K562 (cell line): ENCODE results near the gene MADD.

ENCODE experiments used
- CTBP1 ChIP-seq: fragments of 450-650 bp; IDR thresholded peaks from 2 replicates; pipeline ENCODE4 v1.6.1; 2016; ENCODE audit warnings: borderline replicate concordance
- EGR1 ChIP-seq: fragments of 450-650 bp; conservative IDR thresholded peaks from 2 replicates; pipeline ENCODE4 v1.6.1; 2017; ENCODE audit warnings: mild to moderate bottlenecking
- ETV6 ChIP-seq, 3 experiments: fragments of 150-350 bp in 1 of 3; sonication (generic) in 1 of 3; formaldehyde crosslinking in 1 of 3; IDR thresholded peaks; 2 replicates each; pipeline versions ENCODE4 v1.6.1 to v1.8.0; 2014 to 2022; ENCODE audit warnings: borderline replicate concordance in 2 of 3, low read depth in 2 of 3, antibody characterized with exemption in 1 of 3, low read length in 1 of 3, mild to moderate bottlenecking in 1 of 3, missing genetic modification reagents in 1 of 3
- HCFC1 ChIP-seq: IDR thresholded peaks from 2 replicates; pipeline ENCODE4 v1.6.1; 2012; ENCODE audit warnings: low read depth, low read length, improper control_type of control experiment
- HIVEP1 ChIP-seq: fragments of 250-450 bp; sonication (Bioruptor Pico); IDR thresholded peaks from 2 replicates; pipeline ENCODE4 v1.4.0; 2020; ENCODE audit warnings: mild to moderate bottlenecking
- MAFF ChIP-seq: IDR thresholded peaks from 2 replicates; pipeline ENCODE4 v1.6.1; 2012; ENCODE audit warnings: low read length, improper control_type of control experiment
- RAD21 ChIP-seq, 2 experiments: fragments of 250-450 bp in 1 of 2; fragments of 450-650 bp in 1 of 2; sonication (Bioruptor Pico) in 1 of 2; formaldehyde crosslinking in 1 of 2; IDR thresholded peaks in 1 of 2; conservative IDR thresholded peaks in 1 of 2; 2 replicates each; pipeline versions ENCODE4 v1.4.0 to v1.8.0; 2020 to 2022; ENCODE audit warnings: mild to moderate bottlenecking in 2 of 2, moderate library complexity in 1 of 2
- SPI1 ChIP-seq: IDR thresholded peaks from 2 replicates; pipeline ENCODE4 v1.6.1; 2011; ENCODE audit warnings: low read depth, low read length, control low read depth, borderline replicate concordance
- ZNF140 ChIP-seq: fragments of 250-450 bp; sonication (Bioruptor Pico); IDR thresholded peaks from 2 replicates; pipeline ENCODE4 v1.8.0; 2021; ENCODE audit warnings: moderate library complexity, mild to moderate bottlenecking, inconsistent platforms
- ZNF764 ChIP-seq: fragments of 250-450 bp; sonication (Bioruptor Pico); IDR thresholded peaks from 2 replicates; pipeline ENCODE4 v1.4.0; 2020; ENCODE audit warnings: low read depth, mild to moderate bottlenecking, moderate library complexity
- TF ChIP-seq, protein P1 (sequence below): fragments of 450-650 bp; IDR thresholded peaks from 2 replicates; pipeline ENCODE4 v1.7.0; 2016; ENCODE audit warnings: borderline replicate concordance
- TF ChIP-seq, protein P2 (sequence below), 3 experiments: IDR thresholded peaks in 2 of 3; conservative IDR thresholded peaks in 1 of 3; 2 replicates each; pipeline ENCODE4 v1.5.1; 2011 to 2012; ENCODE audit warnings: low read length in 3 of 3, mild to moderate bottlenecking in 3 of 3, control low read depth in 2 of 3, improper control_type of control experiment in 1 of 3, inconsistent platforms in 1 of 3, low read depth in 1 of 3, mixed read lengths in 1 of 3, moderate library complexity in 1 of 3; ENCODE audit not compliant: insufficient read depth in 2 of 3
- TF ChIP-seq, protein P3 (sequence below), 2 experiments: fragments of 450-650 bp; formaldehyde crosslinking in 1 of 2; IDR thresholded peaks; 2 replicates each; pipeline versions ENCODE4 v1.4.0 to v1.6.1; 2014 to 2020; ENCODE audit warnings: mild to moderate bottlenecking in 2 of 2, borderline replicate concordance in 1 of 2, low read depth in 1 of 2

DNA sequence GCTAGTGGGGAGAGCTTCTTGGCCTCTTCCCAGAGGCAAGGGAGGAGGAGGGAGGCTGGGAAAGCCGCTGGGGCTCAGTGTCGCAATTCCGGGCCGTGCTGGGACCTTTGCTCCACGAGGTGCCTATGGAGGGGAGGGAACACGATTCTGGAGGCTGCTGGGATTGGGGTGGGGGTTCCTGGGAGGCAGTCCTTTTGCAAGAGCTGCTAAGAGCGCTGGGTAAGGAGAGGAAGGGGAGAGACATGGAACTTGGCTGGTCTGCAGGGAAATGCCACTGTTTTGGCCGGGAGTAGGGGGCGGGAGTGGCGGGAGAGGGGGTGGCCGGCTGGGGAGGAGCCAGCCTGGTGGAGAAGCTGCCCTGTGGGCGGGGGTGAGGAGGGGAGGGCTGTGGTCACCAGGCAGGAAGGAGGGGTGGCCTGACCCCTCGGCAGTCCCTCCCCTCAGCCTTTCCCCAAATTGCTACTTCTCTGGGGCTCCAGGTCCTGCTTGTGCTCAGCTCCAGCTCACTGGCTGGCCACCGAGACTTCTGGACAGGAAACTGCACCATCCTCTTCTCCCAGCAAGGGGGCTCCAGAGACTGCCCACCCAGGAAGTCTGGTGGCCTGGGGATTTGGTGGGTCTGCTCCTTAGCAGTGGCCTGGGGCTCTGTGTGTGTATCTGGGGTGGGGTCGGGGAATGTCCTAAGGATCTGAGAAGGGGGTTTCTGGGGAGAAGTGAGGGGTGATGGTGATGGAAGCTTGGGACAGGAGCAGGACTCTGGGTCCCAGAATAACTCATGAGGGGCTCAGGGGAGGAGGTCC, 12.2 kb upstream of the MADD start, which contains the start of gene NR1H3:
- TF ChIP-seq SPI1 (no peak), HIVEP1 (0 out of 2 replicates have a peak, but pooled peaks have one; percentile 14), MAFF (no peak), HCFC1 (no peak), CTBP1 (no peak), ZNF764 (no peak), RAD21 (CRISPR knock-in tag; conservative IDR thresholded peaks at IDR 0.05 in 1 of 2, IDR thresholded peaks at IDR 0.05 in 1 of 2) (peak; percentile 83 to 84), ZNF140 (CRISPR knock-in tag) (no peak), ETV6 (IDR thresholded peaks at IDR 0.05; ENCODE audit: borderline replicate concordance in 1 of 2, low read depth in 2 of 2, low read length in 1 of 2) (no peak), ETV6 (CRISPR knock-in tag; IDR thresholded peaks at IDR 0.05; ENCODE audit: borderline replicate concordance) (no peak), EGR1 (peak; percentile 76)
- TF ChIP-seq, protein P1, sequence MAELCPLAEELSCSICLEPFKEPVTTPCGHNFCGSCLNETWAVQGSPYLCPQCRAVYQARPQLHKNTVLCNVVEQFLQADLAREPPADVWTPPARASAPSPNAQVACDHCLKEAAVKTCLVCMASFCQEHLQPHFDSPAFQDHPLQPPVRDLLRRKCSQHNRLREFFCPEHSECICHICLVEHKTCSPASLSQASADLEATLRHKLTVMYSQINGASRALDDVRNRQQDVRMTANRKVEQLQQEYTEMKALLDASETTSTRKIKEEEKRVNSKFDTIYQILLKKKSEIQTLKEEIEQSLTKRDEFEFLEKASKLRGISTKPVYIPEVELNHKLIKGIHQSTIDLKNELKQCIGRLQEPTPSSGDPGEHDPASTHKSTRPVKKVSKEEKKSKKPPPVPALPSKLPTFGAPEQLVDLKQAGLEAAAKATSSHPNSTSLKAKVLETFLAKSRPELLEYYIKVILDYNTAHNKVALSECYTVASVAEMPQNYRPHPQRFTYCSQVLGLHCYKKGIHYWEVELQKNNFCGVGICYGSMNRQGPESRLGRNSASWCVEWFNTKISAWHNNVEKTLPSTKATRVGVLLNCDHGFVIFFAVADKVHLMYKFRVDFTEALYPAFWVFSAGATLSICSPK = no peak
- TF ChIP-seq, protein P2, sequence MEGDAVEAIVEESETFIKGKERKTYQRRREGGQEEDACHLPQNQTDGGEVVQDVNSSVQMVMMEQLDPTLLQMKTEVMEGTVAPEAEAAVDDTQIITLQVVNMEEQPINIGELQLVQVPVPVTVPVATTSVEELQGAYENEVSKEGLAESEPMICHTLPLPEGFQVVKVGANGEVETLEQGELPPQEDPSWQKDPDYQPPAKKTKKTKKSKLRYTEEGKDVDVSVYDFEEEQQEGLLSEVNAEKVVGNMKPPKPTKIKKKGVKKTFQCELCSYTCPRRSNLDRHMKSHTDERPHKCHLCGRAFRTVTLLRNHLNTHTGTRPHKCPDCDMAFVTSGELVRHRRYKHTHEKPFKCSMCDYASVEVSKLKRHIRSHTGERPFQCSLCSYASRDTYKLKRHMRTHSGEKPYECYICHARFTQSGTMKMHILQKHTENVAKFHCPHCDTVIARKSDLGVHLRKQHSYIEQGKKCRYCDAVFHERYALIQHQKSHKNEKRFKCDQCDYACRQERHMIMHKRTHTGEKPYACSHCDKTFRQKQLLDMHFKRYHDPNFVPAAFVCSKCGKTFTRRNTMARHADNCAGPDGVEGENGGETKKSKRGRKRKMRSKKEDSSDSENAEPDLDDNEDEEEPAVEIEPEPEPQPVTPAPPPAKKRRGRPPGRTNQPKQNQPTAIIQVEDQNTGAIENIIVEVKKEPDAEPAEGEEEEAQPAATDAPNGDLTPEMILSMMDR (IDR thresholded peaks at IDR 0.05 in 2 of 3, conservative IDR thresholded peaks at IDR 0.05 in 1 of 3; ENCODE audit: insufficient read depth in 2 of 3, low read depth in 1 of 3, low read length in 3 of 3) = peak; percentile 76 to 83 (median 83)
- TF ChIP-seq, protein P3, sequence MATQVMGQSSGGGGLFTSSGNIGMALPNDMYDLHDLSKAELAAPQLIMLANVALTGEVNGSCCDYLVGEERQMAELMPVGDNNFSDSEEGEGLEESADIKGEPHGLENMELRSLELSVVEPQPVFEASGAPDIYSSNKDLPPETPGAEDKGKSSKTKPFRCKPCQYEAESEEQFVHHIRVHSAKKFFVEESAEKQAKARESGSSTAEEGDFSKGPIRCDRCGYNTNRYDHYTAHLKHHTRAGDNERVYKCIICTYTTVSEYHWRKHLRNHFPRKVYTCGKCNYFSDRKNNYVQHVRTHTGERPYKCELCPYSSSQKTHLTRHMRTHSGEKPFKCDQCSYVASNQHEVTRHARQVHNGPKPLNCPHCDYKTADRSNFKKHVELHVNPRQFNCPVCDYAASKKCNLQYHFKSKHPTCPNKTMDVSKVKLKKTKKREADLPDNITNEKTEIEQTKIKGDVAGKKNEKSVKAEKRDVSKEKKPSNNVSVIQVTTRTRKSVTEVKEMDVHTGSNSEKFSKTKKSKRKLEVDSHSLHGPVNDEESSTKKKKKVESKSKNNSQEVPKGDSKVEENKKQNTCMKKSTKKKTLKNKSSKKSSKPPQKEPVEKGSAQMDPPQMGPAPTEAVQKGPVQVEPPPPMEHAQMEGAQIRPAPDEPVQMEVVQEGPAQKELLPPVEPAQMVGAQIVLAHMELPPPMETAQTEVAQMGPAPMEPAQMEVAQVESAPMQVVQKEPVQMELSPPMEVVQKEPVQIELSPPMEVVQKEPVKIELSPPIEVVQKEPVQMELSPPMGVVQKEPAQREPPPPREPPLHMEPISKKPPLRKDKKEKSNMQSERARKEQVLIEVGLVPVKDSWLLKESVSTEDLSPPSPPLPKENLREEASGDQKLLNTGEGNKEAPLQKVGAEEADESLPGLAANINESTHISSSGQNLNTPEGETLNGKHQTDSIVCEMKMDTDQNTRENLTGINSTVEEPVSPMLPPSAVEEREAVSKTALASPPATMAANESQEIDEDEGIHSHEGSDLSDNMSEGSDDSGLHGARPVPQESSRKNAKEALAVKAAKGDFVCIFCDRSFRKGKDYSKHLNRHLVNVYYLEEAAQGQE (IDR thresholded peaks at IDR 0.05; ENCODE audit: borderline replicate concordance) = peak; percentile 76; the same call in 1 of the 2 replicates
- TF ChIP-seq, protein P3 (CRISPR knock-in tag; IDR thresholded peaks at IDR 0.05; ENCODE audit: low read depth) = no peak
